HG03060 (cell line): ENCODE results near the gene TRIP10.
"Not testable (repeated sequence)": the region's sequence is repeated elsewhere in the genome, so short reads cannot be mapped to it uniquely, and the experiment has no call there.

ENCODE experiments used
- ATAC-seq: cut with Tn5 transposase; IDR thresholded peaks from one replicate; pipeline ENCODE4 v1.9.1; 2021; ENCODE audit warnings: low read depth, moderate number of reproducible peaks; ENCODE audit not compliant: unreplicated experiment

Gene TRIP10

DNA sequence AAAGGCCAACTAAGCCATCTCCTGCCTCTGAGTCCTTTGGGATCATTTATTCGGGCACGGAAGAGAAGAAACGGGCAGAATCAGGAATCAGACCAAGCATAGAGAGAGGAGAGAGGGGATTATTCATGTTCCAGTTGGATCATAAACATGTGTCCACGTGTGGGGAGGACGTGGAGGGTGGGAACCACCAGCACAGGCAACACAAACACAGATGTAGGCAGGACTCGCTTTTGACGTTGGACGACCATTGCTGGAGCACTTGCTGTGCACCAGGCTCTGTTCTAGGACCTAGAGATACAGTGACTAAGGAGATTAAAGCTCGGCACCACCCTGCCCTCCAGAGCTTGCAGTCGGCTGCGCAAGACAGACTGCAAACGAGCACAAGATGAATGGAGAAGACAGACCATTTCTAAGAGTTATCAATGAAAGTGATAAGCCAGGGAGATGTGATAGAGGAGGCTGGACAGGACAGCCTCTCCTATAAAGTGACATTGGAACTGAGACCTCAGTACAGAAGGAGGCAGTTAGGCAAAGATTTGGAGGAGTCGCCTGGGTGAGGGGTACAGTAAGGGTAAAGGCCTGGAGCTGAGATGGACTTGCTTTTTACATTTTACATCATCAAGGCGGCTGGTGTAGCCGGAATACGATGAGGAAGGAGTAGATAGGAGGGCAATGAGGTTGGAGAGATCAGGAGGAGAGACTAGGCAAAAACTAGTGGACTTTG, 27.0 kb downstream of the TRIP10 start:
- ATAC-seq, result no peak

DNA sequence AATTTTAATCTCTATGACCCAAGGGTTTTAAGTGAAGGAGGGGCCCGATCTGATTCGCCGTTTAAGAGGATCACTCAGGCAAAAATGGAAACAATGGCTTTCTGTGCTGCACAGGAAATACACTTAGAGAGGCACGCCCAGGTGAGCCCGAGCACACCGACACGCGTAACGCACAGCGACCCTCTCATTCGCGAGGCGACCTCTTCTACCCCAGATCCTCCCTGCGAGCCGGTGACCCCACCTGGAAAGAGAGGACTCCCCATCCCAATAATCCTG, 27.5 kb downstream of the TRIP10 start:
- no peak for ATAC-seq

DNA sequence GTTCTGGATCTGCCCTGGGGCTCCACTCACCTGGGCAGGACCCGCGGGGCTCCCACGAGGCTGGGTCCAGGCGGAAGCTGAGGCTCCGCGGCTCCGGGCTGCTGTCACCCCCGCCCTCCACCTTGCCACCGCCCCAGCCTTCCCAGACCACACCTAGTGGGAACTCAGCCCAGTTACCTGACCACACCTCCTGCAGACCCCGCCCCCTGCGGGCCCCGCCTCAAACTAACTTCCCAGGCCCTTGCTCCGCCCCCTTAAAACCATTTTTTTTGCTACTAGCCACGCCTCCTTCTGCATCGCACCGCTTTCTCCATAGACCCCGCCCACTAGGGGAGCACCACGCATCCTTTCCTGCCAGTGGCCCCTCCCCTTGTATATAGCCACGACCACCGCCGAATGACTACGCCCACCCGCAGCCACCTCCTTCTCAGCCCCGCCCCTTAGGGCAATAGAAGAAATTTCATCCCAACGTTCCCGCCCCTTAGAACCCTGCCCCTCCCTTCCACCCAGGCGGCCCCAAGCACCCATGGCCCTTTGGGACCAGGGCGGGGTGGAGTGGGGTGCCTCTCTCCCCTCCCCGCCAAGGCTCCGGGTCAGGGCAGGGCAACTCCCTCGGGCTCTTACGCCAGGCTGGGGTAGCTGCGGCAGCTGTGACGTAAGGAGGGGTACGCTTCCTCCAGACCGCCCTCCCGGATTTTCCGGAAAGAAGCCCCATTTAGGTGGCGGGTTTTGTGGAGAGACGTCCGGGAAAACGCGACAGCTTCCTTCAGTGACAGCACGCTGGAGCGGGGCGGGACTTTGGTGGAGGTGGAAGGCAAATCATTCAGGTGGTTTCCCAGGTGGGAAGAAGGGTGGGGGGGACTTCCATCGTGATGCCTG, 28.1 kb downstream of the TRIP10 start, which contains the start of gene SH2D3A:
SH2D3A (minus strand) TSS at position 79 of the 879 bp plus-strand sequence. CDS start 3,687 bp downstream, outside the sequence.
- peak; percentile 60 for ATAC-seq

DNA sequence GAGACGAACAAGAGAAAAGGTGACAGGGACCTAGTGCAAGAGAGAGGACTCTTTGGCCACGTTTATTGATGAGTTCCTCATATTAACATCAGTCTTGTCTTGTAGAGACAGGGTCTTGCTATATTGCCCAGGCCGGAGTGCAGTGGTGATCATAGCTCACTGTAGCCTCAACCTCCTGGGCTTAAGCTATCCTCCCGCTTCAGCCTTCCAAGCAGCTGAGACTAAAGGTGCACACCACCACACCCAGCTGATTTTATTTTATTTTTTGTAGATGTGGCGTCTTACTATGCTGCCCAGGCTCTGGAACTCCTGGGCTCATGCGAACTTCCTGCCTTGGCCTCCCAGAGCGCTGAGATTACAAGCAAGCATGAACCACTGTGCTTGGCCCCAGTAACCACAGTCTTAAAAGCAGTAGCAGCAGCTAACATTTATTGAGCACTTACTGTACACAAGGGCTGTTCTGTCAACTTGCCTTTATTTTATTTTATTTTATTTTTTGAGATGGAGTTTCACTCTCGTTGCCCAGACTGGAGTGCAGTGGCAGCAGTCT, 28.8 kb downstream of the TRIP10 start:
- no peak for ATAC-seq

DNA sequence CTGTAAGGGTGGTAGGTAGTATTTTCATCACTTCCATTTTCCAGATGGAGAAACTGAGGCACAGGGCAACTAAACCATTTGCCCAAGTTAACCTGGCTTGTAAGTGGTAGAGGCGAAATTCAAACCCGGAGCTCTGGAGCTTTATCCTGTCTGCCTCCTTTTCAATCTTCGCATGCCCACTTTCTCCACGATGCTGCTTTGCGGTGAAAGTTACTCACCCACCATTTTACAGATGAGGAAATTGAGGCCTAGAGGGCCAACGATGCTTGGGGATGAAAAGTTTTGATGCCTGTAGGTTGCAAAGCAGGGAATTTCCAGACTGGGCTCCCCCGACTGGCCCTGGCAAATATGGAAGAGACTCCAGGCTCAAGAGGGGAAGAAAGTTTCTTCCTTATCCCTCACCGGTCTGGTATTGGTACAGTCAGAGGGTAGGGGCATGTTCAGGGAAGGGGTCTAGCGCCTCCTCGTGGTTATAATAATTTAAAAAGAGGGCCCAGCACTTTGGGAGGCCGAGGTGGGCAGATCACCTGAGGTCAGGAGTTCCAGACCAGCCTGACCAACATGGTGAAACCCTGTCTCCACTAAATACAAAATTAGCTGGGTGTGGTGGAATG, 29.6 kb downstream of the TRIP10 start:
- no peak for ATAC-seq

DNA sequence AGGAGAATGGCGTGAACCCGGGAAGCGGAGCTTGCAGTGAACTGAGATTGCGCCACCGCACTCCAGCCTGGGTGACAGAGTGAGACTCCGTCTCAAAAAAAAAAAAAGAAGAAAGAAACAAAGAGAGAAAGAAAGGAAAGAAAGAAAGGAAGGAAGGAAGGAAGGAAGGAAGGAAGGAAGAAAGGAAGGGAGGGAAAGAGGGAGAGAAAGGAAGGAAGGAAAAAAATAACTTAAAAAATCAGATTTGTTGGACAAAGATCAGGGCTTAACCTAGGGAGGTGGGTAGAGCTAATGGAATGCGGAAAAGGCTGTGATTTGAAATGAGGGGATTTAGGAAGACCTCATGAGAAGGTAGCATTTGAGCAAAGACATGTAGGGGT, 32.2 kb downstream of the TRIP10 start:
- not testable (repeated sequence) for ATAC-seq

DNA sequence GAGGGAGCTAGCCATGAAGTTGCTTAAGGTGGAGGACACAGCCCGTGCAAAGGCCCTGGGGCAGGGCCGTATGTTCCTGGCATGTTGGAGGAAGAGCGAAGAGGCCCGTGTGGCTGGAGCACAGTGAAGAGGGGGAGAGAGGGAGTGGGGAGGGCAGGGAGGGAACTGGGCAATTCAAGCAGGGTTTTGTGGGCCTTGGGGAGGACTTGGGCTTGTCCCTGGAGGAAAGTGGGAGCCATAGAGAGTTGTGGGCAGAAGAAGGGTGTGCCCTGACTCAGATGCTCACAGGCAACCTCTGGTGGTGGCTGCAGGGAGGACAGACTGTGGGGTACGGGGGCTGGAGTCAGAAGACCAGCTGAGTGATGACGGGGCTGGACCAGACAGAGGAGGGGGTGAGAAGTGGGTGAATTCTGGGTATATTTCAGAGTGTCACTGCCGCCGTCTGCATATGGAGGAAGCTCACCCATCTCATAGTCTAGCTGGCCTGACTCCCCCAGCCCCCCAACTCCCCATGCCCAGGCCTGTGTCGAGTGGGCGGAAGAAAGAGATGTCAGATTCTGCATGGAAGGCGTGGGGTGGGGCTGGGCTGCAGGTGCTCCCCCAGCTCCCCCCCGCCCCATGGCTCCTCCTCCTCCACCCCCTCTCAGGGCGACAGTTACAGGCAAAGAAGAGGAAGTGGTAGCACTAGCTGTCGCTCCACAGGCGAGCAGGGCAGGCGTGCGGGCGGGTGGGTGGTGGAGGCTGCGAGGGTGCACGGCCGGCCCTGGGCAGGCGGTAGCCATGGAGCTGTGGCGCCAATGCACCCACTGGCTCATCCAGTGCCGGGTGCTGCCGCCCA, 32.8 kb downstream of the TRIP10 start, which contains the start of gene VAV1:
VAV1 (plus strand) TSS at position 681 of the 838 bp plus-strand sequence; CDS start at position 781, 100 bp downstream.
- no peak for ATAC-seq

DNA sequence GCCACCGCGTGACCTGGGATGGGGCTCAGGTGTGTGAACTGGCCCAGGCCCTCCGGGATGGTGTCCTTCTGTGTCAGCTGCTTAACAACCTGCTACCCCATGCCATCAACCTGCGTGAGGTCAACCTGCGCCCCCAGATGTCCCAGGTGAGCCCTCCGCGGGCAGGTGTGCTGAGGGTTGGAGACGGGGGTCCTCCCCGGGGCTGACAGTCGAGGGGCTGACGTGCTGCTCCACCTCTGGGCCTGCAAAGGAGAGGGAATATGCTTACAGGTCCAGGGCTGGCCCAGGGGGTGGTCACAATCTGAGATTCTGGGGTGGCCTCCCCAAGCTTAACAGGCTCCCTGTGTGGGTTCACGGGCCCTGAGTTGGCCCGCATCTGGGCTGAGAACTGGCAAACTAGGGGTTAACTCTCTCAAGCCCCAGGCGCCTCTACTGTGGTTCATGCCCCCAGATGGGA, 33.4 kb downstream of the TRIP10 start:
- no peak for ATAC-seq

DNA sequence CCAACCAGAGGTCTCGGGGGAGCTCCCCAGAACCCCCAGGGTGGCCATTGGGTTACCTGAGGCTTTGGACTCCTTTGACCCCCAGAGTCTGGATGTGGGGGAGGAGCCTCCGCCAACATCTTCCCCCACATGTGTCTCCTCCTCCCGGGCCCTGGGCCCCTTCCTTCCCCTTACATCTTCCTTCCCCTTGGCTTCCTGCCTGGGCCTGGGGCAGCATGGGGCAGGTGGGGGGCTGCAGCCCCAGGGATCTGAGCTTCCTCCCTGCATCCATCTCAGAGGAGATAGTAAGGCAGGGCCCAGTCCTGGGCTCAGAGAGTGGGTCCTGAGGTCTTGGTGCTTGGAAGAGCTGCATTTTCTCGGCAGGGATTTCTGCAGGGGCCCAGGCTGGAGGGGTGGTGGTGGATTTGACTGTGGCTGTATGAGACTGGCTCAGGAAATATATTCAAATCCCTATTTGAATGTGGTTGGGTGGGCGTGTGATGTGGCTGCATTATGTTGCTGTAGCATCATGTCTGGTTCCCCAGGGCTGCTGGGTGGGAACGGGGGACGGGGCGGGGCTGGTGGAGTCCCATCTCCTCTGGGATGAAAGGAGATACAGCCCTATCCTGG, 33.9 kb downstream of the TRIP10 start:
- ATAC-seq, result no peak

DNA sequence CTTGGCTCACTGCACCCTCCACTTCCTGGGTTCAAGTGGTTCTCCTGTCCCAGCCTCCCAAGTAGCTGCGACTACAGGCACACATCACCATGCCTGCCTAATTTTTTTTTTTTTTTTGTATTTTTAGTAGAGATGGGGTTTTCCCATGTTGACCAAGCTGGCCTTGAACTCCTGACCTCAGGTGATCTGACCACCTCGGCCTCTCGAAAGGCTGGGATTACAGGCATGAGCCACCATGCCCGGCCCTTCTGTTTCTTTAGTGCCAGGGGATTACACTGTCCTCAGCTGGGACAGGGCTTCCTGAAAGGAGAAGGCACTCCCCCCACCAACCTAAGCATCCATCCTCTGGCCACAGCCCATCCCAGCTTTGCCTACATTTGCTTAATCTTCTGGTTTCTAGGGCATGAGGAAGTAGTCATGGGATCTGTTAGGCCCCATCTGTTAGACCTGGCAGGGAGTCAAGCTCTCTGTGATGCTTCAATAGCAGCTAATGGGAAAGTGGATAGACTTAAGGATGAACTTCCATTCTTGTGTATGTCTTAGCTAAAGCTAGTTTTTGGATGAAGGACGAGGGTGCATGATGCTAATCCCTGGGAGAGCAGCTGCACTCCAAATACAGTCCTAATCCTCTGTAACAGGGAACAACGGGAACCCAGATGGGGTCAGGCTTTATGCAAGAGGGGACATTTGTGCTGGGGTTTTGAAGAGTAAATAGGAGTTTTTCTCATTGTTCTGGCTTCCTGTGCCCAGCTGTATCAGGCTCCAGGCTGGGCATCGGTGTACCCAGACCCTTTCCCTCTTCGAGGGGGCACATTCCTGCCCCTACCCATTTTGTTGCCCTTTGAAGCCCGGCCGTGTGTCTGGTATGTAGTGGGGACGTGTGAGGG, 35.6 kb downstream of the TRIP10 start:
- ATAC-seq, result no peak

DNA sequence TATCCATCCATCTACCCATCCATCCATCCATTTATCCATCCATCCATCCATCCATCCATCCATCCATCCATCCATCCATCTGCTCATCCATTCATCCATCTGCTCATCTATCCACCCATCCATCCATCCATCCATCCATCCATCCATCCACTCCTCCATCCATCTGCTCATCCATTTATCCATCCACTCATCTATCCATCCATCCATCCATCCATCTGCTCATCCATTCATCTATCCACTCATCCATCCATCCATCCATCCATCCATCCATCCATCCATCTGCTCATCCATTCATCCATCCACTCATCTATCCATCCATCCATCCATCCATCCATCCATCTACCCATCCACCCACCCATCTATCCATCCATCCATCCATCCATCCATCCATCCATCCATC, 36.6 kb downstream of the TRIP10 start:
- not testable (repeated sequence) for ATAC-seq

DNA sequence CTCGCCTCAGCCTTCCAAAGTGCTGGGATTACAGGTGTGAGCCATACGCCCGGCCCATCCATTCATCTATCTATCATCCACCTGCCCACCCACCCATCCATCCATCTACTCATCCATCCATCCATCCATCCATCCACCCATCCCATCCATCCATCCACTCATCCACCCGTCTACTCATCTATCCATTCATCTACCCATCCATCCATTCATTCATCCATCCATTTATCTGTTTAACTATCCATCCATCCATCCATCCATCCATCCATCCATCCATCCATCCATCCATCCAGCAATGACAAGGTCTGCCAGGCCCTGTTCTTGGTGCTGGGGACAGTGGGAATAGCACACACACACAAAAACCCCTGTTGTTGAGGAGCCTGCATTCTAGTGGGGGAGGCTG, 37.5 kb downstream of the TRIP10 start:
- no peak for ATAC-seq

DNA sequence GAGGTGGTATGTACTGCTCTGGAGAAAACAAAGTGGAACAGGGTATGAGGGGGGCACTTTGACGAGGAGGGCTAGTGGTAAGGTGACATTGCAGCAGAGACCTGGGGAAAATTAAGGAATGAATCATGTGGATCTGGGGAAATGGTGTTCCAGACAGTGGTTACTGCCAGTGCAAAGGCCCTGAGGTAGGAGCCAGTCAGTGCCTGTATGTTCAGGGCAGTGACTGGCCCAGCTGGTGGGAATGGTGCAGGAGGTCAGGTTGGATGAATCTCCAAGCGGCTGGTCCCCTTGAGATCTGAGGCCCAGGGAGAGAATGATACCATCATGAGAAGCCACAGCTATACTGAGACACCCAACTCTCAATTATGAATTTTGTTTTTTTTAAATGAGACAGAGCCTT, 38.0 kb downstream of the TRIP10 start:
- no peak for ATAC-seq

DNA sequence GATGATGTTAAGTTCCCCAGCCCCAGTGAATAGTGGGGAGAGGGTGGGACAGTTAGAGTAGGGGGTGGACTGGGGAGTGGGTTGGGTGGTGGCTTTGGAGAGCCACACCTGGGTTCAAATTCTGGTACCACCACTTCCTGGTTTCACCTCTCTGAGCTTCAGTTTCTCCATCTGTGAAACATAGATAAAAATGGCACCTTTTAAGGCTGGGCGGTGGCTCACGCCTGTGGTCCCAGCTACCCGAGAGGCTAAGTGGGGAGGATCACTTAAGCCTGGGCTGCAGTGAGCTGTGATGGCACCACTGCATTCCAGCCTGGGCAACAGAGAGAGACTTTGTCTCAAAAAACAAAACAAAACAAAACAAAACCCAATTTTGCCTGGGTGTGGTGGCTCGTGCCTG, 38.9 kb downstream of the TRIP10 start:
- no peak for ATAC-seq

DNA sequence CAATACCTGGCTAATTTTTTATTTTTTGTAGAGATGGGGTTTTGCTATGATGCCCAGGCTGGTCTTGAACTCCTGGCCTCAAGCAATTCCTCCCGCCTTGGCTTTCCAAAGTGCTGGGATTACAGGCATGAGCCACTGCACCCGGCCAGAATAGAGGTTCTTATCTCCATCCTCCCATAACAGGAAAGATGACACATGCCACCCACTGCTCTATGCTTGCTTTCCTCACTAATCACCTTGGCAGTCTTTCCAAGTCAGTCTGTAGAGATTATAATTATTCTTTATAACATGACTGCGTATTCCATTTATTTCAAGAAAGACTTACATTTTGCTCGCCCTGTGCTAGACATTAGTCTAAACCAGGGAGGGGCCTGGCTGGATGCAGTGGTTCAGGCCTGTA, 39.7 kb downstream of the TRIP10 start:
- ATAC-seq, result no peak

DNA sequence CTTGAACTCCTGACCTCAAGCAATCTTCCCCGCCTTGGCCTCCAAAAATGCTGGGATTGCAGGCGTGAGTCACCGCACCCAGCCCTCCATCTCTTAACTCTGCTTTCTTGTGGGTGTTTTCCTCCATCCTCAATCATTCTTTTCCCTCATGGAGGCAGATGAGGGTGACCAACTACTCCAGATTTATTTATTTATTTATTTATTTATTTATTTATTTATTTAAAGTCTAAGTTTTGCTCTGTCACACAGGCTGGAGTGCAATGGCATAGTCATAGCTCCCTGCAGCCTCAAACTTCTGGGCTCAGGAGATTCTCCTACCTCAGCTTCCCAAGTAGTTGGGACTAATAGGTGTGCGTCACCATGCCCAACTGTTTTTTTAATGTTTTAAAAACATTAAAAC, 47.9 kb downstream of the TRIP10 start:
- no peak for ATAC-seq

DNA sequence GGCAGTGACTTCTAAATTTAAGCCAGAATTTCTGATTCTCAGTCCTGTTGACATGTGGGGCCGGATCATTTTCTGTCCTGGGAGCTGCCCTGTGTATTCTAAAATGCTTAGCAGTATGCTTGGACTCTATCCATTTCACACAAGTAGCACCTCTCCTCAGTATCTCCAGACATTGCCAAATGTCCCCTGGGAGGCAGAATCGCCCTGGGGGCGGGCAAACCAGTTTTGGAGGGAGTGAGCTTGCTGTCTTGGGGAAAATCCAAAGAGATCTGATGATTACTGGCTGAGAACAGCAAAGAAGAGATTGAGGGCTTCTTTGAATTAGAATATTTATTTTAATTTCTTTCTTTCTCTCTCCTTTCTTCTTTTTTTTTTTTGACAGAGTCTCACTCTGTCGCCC, 49.4 kb downstream of the TRIP10 start:
- ATAC-seq, result no peak

DNA sequence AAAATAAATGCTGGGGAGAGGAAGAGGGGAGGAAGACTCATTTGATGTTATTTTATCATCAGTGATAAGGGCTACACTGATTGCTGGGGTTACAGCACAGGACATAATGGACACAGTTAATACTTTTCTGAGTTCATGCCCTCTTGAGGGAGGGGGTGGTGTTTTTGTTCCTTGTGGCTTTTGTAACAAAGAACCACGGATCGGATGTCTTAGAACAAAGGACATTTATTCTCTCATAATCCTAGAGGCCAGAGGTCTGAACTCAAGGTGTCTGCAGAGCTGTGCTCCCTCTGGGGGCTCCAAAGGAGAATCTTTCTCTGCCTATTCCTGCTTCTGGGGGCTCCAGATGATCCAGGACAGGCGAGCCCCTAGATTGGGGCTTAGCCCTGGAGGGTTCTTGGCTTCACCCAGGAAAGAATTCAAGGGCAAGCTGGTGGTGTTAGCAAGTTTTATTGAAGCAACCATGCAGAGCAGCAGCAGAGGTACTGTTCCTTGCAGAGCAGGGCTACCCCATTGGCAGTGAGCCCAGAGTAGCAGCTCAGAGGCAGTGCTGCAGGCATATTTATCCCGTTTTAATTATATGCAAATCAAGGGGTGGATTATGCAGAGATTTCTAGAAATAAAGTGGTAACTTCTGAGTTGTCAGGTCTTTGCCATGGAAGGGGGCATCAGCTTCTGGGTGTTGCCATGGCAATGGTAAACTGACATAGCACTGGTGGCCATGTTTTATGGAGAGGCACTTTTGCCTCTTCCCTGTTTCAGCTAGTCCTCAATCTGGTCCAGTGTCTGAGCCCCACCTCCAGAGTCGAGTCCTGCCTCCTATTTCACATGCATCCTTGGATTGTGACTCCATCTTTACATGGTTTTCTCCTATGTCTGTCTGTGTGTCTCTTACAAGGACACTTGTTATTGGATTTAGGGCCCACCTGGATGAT, 51.0 kb downstream of the TRIP10 start:
- ATAC-seq, result no peak
